A673 (cell line): ENCODE data around the gene WDR12. TPM values are rescaled to one million over a fixed set of nuclear protein-coding genes. Genes with fewer than 3 reads are reported as not detected.
"Not testable (repeated sequence)": the region's sequence is repeated elsewhere in the genome, so short reads cannot be mapped to it uniquely, and the experiment has no call there.

Source experiments
- Bru-seq: library from RNA; stranded (reverse); fragments of 400-500 nt; gene quantifications from one replicate; lab custom pipeline; 2021; lab: Mats Ljungman, UMichigan
- BruChase-seq, 2 experiments: library from RNA; stranded (reverse); fragments of 400-500 nt; gene quantifications; one replicate each; lab custom pipeline; 2021; lab: Mats Ljungman, UMichigan
- BruUV-seq: library from RNA; stranded (reverse); fragments of 400-500 nt; replicated peaks from 2 replicates; lab custom pipeline; 2021; lab: Mats Ljungman, UMichigan
- CTCF ChIA-PET: fragments of 300-600 bp; sonication (Branson Sonifier 250); formaldehyde crosslinking; loops from one replicate; lab custom pipeline; 2022; ENCODE audit warnings: antibody characterized with exemption; lab: Charles Lee
- POLR2A ChIA-PET: fragments of 300-600 bp; sonication (Branson Sonifier 250); formaldehyde crosslinking; loops from one replicate; lab custom pipeline; 2022; ENCODE audit warnings: antibody characterized with exemption; ENCODE audit not compliant: low non-redundant PET; lab: Charles Lee
- DNase-seq: peaks from one replicate; pipeline ENCODE4 v3.0.0-alpha.2; 2015; ENCODE audit warnings: low spot score
- H3K27ac ChIP-seq: fragments of 200-600 bp; sonication (generic); 2 replicates; pipeline ENCODE4 v1.5.1; 2016; ENCODE audit warnings: mixed run types, low read depth, mild to moderate bottlenecking, mixed read lengths, antibody characterized with exemption, low read length; ENCODE audit not compliant: poor library complexity, severe bottlenecking
- H3K27me3 ChIP-seq: fragments of 200-600 bp; sonication (generic); replicated peaks from 2 replicates; pipeline ENCODE4 v1.6.1; 2017; ENCODE audit warnings: mixed run types, low read depth, mild to moderate bottlenecking, mixed read lengths, antibody characterized with exemption, low read length; ENCODE audit not compliant: insufficient read depth, poor library complexity
- H3K36me3 ChIP-seq: fragments of 200-600 bp; sonication (generic); 2 replicates; pipeline ENCODE4 v1.6.1; 2016; ENCODE audit warnings: mixed run types, mild to moderate bottlenecking, mixed read lengths, antibody characterized with exemption, low read length; ENCODE audit not compliant: insufficient read depth, poor library complexity, severe bottlenecking
- H3K4me1 ChIP-seq: fragments of 200-600 bp; sonication (generic); 2 replicates; pipeline ENCODE4 v1.6.1; 2017; ENCODE audit warnings: mixed run types, mild to moderate bottlenecking, mixed read lengths, antibody characterized with exemption, low read length; ENCODE audit not compliant: insufficient read depth, poor library complexity, severe bottlenecking
- H3K4me3 ChIP-seq: fragments of 200-600 bp; sonication (generic); 2 replicates; pipeline ENCODE4 v1.5.1; 2016; ENCODE audit warnings: low read depth, mixed run types, mild to moderate bottlenecking, mixed read lengths, low read length; ENCODE audit not compliant: poor library complexity, severe bottlenecking
- H3K9me3 ChIP-seq: fragments of 200-600 bp; sonication (generic); 2 replicates; pipeline ENCODE4 v1.6.1; 2016; ENCODE audit warnings: mixed run types, low read depth, mild to moderate bottlenecking, mixed read lengths, antibody characterized with exemption, low read length; ENCODE audit not compliant: poor library complexity, severe bottlenecking
- EZH2 ChIP-seq: fragments of 200-600 bp; sonication (generic); IDR thresholded peaks from 2 replicates; pipeline ENCODE4 v1.6.1; 2017; ENCODE audit warnings: borderline replicate concordance, low read depth, mild to moderate bottlenecking, mixed read lengths, antibody characterized with exemption, low read length; ENCODE audit not compliant: poor library complexity, severe bottlenecking
- intact Hi-C: fragments of 100-400 bp; cut with micrococcal nuclease; formaldehyde crosslinking; loops from one replicate; pipeline ENCODE4 v1.10.0; 2022; ENCODE audit not compliant: unreplicated experiment
- long read RNA-seq: library from polyadenylated mRNA; stranded (forward); transcript quantifications from one replicate; pipeline ENCODE4 v2.0.0, GENCODE V29; 2022
- total RNA-seq: library from RNA; stranded (reverse); gene quantifications from 2 replicates; pipeline ENCODE4 v1.2.3, GENCODE V29; 2021
- TF ChIP-seq, protein P1 (sequence below): fragments of 300-800, 200-600 bp; sonication (generic); conservative IDR thresholded peaks from 2 replicates; pipeline ENCODE4 v1.5.1; 2017; ENCODE audit warnings: low read depth, mild to moderate bottlenecking, antibody characterized with exemption, low read length, moderate library complexity, mixed read lengths

The WDR12 gene
- total RNA-seq (152 and 164 TPM in 2 replicates), Bru-seq, nascent RNA (percentile 88 among the genes with signal in this experiment), BruChase-seq, experiment 1, labeled RNA remaining after a 2-hour chase (percentile 86 among the genes with signal in this experiment), BruChase-seq, experiment 2, labeled RNA remaining after a 6-hour chase (percentile 92 among the genes with signal in this experiment)
- long read RNA-seq, full-length matches to known transcripts: 144 of 168 reads
- long read RNA-seq, partial matches to known transcripts: 9 of 168 reads
- long read RNA-seq, other reads (novel, unspliced or antisense): 15 of 168 reads

DNA sequence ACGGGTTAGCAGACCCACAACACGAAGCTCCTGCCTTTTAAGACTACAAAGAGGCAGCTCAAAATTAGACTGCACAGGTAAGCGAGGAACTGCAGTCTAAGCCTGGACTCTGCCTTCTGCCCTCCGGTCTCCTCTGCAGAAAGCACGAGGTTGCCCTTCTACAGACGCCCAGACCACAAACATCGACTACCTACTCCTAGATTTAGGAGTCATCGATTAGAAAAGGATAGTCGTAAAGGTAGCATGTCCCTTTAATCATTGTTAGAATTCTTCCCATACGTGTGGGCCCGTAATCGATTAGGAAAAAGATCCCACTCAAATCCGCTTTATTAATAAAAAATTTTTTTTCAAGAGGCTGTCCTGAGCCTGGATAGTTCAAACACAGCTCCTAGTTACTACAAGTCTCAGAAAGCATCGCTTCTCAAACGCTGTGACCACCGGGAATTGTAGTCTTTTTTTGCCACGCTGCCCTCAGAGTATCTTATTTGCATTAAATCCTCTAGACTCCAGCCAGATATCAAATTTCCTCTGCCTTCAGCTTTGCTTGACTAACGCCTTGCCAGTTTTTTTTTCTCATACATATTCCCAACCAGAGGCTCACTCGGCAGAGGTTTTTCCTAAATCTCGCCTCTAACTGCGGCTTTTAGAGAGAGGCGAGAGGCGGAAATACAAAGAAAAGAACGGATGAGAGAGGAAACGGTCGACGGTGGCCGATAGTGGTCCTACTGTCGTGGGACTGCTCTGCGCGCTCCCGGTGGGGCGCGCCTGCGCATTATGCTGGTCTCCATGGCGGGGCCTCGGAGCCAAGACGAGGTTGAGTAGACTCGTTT, at the start of gene WDR12, which contains the start of gene CARF:
Gene WDR12, minus strand, starts transcription at position 162 of the 830 bp plus-strand sequence. CDS start 197 bp downstream, outside the sequence.
Gene CARF, plus strand, starts transcription at position 764 of the 830 bp plus-strand sequence. CDS start 29,628 bp downstream, outside the sequence.
- no peaks in the 10 kb centered on the region for H3K9me3 ChIP-seq
- ChIA-PET POLR2A (no interaction called here), CTCF (interaction anchor here (0.6 kb wide), 1 partner anchor 331 kb away, joined by 4 read pairs; no protein-coding TSS in a partner anchor)
- intact Hi-C loops: loop anchor here (1.0 kb wide), 1 partner anchor 103 kb away; the partner anchor contains the start of gene NBEAL1
- peak; percentile 96 for DNase-seq
- H3K36me3 ChIP-seq: no peaks in the 10 kb centered on the region
- BruUV-seq: no TSS peak
- no peak for TF ChIP-seq EZH2
- TF ChIP-seq, protein P1, sequence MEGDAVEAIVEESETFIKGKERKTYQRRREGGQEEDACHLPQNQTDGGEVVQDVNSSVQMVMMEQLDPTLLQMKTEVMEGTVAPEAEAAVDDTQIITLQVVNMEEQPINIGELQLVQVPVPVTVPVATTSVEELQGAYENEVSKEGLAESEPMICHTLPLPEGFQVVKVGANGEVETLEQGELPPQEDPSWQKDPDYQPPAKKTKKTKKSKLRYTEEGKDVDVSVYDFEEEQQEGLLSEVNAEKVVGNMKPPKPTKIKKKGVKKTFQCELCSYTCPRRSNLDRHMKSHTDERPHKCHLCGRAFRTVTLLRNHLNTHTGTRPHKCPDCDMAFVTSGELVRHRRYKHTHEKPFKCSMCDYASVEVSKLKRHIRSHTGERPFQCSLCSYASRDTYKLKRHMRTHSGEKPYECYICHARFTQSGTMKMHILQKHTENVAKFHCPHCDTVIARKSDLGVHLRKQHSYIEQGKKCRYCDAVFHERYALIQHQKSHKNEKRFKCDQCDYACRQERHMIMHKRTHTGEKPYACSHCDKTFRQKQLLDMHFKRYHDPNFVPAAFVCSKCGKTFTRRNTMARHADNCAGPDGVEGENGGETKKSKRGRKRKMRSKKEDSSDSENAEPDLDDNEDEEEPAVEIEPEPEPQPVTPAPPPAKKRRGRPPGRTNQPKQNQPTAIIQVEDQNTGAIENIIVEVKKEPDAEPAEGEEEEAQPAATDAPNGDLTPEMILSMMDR: no peak
- no peaks in the 10 kb centered on the region for H3K4me1 ChIP-seq
- H3K27me3 ChIP-seq: no peaks in the 10 kb centered on the region
- peak within 1 kb of the TSS; percentile 93 for H3K27ac ChIP-seq
- H3K4me3 ChIP-seq: peak within 1 kb of the TSS; percentile 75

DNA sequence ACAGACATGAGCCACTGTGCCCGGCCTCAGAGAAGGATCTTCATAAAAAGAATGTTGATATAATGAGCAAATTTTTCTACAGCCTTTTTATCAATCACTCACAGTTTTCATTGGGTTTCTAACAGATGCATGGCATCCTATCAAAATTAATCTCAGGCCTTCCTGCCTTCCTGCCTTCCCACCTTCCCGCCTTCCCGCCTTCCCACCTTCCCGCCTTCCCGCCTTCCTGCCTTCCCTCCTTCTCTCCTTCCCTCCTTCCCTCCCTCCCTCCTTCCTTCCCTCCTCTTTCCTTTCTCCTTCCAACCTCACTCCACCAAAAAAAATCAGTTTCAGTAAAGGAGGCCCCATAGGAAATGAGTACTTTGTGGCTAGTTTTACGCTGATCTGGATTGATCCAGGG, 49.1 kb upstream of the WDR12 start:
- Histone ChIP-seq H3K27me3 (no peaks in the 10 kb centered on the region), H3K4me3 (no peak overlapping the region), H3K36me3 (no peaks in the 10 kb centered on the region), H3K27ac (no peak overlapping the region), H3K9me3 (no peaks in the 10 kb centered on the region), H3K4me1 (peaks cover 2% of the 10 kb centered on the region)
- CTCF ChIA-PET: no interaction called here
- intact Hi-C loops: no loop called here
- TF ChIP-seq, protein P1: no peak
- TF ChIP-seq EZH2: no peak
- no peak for DNase-seq
- no TSS peak for BruUV-seq
- POLR2A ChIA-PET: no interaction called here

DNA sequence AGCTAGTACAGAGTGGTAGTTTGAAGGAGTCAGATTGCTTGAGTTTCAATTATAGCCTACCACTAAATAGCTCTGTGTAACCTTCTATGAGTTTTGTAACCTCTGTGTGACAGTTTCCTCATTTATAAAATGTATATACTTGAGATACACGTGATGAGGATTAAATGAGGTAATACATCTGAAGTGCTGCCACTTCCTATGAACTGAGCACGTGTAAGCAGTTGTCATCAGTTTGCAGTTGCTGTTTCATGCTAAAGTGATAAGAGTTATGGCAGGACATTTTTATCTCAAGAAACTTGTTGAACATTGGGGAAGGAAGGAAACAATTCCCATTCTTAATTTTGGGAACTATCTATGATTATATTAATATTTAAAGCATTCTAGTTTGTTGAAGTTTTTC, 39.1 kb upstream of the WDR12 start:
- Histone ChIP-seq H3K4me3 (no peak overlapping the region), H3K9me3 (peaks cover 3% of the 10 kb centered on the region), H3K27ac (no peak overlapping the region), H3K4me1 (no peaks in the 10 kb centered on the region), H3K27me3 (no peaks in the 10 kb centered on the region), H3K36me3 (no peaks in the 10 kb centered on the region)
- ChIA-PET CTCF (no interaction called here), POLR2A (no interaction called here)
- TF ChIP-seq, protein P1: no peak
- TF ChIP-seq EZH2: no peak
- intact Hi-C loops: no loop called here
- DNase-seq: no peak
- BruUV-seq: no TSS peak

DNA sequence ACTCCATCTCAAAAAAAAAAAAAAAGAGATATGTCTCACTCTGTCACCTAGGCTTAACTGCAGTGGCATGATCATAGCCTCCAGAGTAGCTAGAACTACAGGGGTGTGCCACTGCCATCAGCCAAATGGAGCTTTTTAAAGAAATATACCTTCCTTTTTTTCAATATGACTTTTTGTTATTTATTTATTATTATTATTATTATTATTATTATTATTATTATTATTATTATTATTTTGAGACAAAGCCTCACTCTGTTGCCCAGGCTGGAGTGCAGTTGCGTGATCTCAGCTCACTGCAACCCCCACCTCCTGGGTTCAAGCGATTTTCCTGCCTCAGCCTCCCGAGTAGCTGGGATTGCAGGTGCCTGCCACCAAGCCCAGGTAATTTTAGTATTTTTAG, 37.9 kb upstream of the WDR12 start:
- DNase-seq, CTCF ChIA-PET, BruUV-seq, H3K9me3 ChIP-seq, H3K4me3 ChIP-seq, POLR2A ChIA-PET, H3K4me1 ChIP-seq, H3K27ac ChIP-seq, H3K36me3 ChIP-seq, intact Hi-C loops, H3K27me3 ChIP-seq: not testable (repeated sequence)
